GM12878 (cell line): ENCODE measurements around the gene CHRNA5. TPM values are rescaled to one million over a fixed set of nuclear protein-coding genes. Genes with fewer than 3 reads are reported as not detected.

Experiments
- ATAC-seq: fragments of 200-7000 bp; cut with Tn5 transposase; 3 replicates; pipeline ENCODE4 v1.9.1; 2020; ENCODE audit warnings: mild to moderate bottlenecking, moderate library complexity
- Bru-seq: library from RNA; stranded (reverse); fragments of 400-500 nt; gene quantifications from one replicate; lab custom pipeline; 2021; lab: Mats Ljungman, UMichigan
- BruChase-seq, 2 experiments: library from RNA; stranded (reverse); fragments of 400-500 nt; gene quantifications; one replicate each; lab custom pipeline; 2021; lab: Mats Ljungman, UMichigan
- BruUV-seq: library from RNA; stranded (reverse); fragments of 400-500 nt; replicated peaks from 2 replicates; lab custom pipeline; 2021; lab: Mats Ljungman, UMichigan
- CTCF ChIA-PET: fragments of 300-600 bp; sonication (Branson Sonifier 250); formaldehyde crosslinking; extraction: SDS; loops from one replicate; lab custom pipeline; 2021; ENCODE audit warnings: inconsistent platforms; lab: Yijun Ruan, JAX
- POLR2A ChIA-PET: fragments of 350-600 bp; formaldehyde crosslinking; extraction: SDS; loops from one replicate; lab custom pipeline; 2021; ENCODE audit warnings: inconsistent platforms; lab: Charles Lee
- RAD21 ChIA-PET: fragments of 300-600 bp; sonication (Branson Sonifier 250); formaldehyde crosslinking; loops from one replicate; lab custom pipeline; 2023; ENCODE audit warnings: antibody characterized with exemption; ENCODE audit not compliant: unreplicated experiment; lab: Charles Lee
- SMC1A ChIA-PET: fragments of 300-600 bp; sonication (Branson Sonifier 250); formaldehyde crosslinking; loops from one replicate; lab custom pipeline; 2023; ENCODE audit not compliant: unreplicated experiment, uncharacterized antibody; lab: Charles Lee
- DNase-seq: peaks from one replicate; pipeline ENCODE4 v3.0.0-alpha.2; 2011; ENCODE audit warnings: low read depth, low spot score
- FAIRE-seq: peaks from 3 replicates; lab custom pipeline; 2011; peaks lifted over from hg19 to GRCh38; lab: Jason Lieb, UNC
- H2AFZ ChIP-seq: 2 replicates; pipeline ENCODE4 v1.6.0; 2011; ENCODE audit warnings: low read depth, low read length, control low read depth; ENCODE audit not compliant: control insufficient read depth
- H3K27ac ChIP-seq: 2 replicates; pipeline ENCODE4 v1.5.1; 2011; ENCODE audit warnings: control low read depth; ENCODE audit not compliant: control insufficient read depth, insufficient read depth
- H3K27me3 ChIP-seq, 2 experiments: replicated peaks in 1 of 2; 2 replicates each; pipeline versions ENCODE4 v1.6.0 to v1.6.1; 2011; ENCODE audit warnings: low read length in 1 of 2; ENCODE audit not compliant: control insufficient read depth in 2 of 2, insufficient read depth in 2 of 2
- H3K36me3 ChIP-seq, 2 experiments: 2 replicates each; pipeline ENCODE4 v1.5.1; 2011; ENCODE audit warnings: low read length in 1 of 2; ENCODE audit not compliant: control insufficient read depth in 2 of 2, insufficient read depth in 2 of 2
- H3K4me1 ChIP-seq: 2 replicates; pipeline ENCODE4 v1.6.1; 2011; ENCODE audit warnings: mild to moderate bottlenecking, low read length, moderate library complexity, mixed read lengths; ENCODE audit not compliant: control insufficient read depth, insufficient read depth
- H3K4me2 ChIP-seq: 2 replicates; pipeline ENCODE4 v1.6.0; 2011; ENCODE audit warnings: control low read depth; ENCODE audit not compliant: control insufficient read depth, insufficient read depth
- H3K4me3 ChIP-seq: fragments of 200-600 bp; sonication (generic); 2 replicates; pipeline ENCODE4 v1.5.1; 2016
- H3K79me2 ChIP-seq: 2 replicates; pipeline ENCODE4 v1.6.0; 2011; ENCODE audit warnings: low read length; ENCODE audit not compliant: control insufficient read depth, insufficient read depth
- H3K9ac ChIP-seq: 2 replicates; pipeline ENCODE4 v1.8.0; 2011; ENCODE audit warnings: low read length, control low read depth, mixed read lengths; ENCODE audit not compliant: control insufficient read depth, insufficient read depth
- H3K9me3 ChIP-seq: replicated peaks from 3 replicates; pipeline ENCODE4 v1.5.1; 2011; ENCODE audit warnings: mild to moderate bottlenecking, low read length; ENCODE audit not compliant: control insufficient read depth, insufficient read depth
- H4K20me1 ChIP-seq: 2 replicates; pipeline ENCODE4 v1.6.0; 2011; ENCODE audit not compliant: control insufficient read depth, insufficient read depth
- ATF7 ChIP-seq: fragments of 450-650 bp; IDR thresholded peaks from 2 replicates; pipeline ENCODE4 v1.6.1; 2016; ENCODE audit warnings: low read depth, mild to moderate bottlenecking
- CREM ChIP-seq: IDR thresholded peaks from 2 replicates; pipeline ENCODE4 v1.6.1; 2014; ENCODE audit warnings: antibody characterized with exemption, low read depth
- ELK1 ChIP-seq: IDR thresholded peaks from 2 replicates; pipeline ENCODE4 v1.6.1; 2012; ENCODE audit warnings: low read depth, low read length, improper control_type of control experiment
- EZH2 ChIP-seq: IDR thresholded peaks from 2 replicates; pipeline ENCODE4 v1.6.1; 2012; ENCODE audit warnings: low read depth, mild to moderate bottlenecking, control low read depth, inconsistent platforms, low read length, borderline replicate concordance; ENCODE audit not compliant: control insufficient read depth
- HDAC2 ChIP-seq: fragments of 200-600 bp; sonication (generic); IDR thresholded peaks from 2 replicates; pipeline ENCODE4 v1.6.1; 2017
- HDAC6 ChIP-seq: fragments of 200-600 bp; sonication (generic); IDR thresholded peaks from one replicate; pipeline ENCODE4 v1.8.0; 2017; ENCODE audit warnings: antibody characterized with exemption; ENCODE audit not compliant: unreplicated experiment
- IKZF2 ChIP-seq, 2 experiments: fragments of 450-650 bp; IDR thresholded peaks; 2 replicates each; pipeline ENCODE4 v1.6.1; 2017; ENCODE audit warnings: mild to moderate bottlenecking in 2 of 2, moderate library complexity in 2 of 2
- LARP7 ChIP-seq: fragments of 450-650 bp; IDR thresholded peaks from 2 replicates; pipeline ENCODE4 v1.6.1; 2017; ENCODE audit warnings: mild to moderate bottlenecking
- MLLT1 ChIP-seq: fragments of 450-650 bp; IDR thresholded peaks from 2 replicates; pipeline ENCODE4 v1.6.1; 2016; ENCODE audit warnings: mild to moderate bottlenecking
- PAX5 ChIP-seq: IDR thresholded peaks from 2 replicates; pipeline ENCODE4 v1.6.1; 2011; ENCODE audit warnings: low read depth, low read length, borderline replicate concordance
- PAX8 ChIP-seq: fragments of 450-650 bp; IDR thresholded peaks from 2 replicates; pipeline ENCODE4 v1.6.1; 2017; ENCODE audit warnings: mild to moderate bottlenecking, moderate library complexity
- RELA ChIP-seq: fragments of 450-650 bp; IDR thresholded peaks from 2 replicates; pipeline ENCODE4 v1.8.0; 2014; ENCODE audit warnings: borderline replicate concordance; ENCODE audit not compliant: partially characterized antibody
- SIX5 ChIP-seq: IDR thresholded peaks from 2 replicates; pipeline ENCODE4 v1.6.1; 2011; ENCODE audit warnings: mild to moderate bottlenecking, low read depth, low read length, moderate library complexity; ENCODE audit not compliant: severe bottlenecking
- SREBF2 ChIP-seq: IDR thresholded peaks from 2 replicates; pipeline ENCODE4 v1.6.1; 2012; ENCODE audit warnings: mild to moderate bottlenecking, low read length
- SUZ12 ChIP-seq: fragments of 200-600 bp; sonication (generic); IDR thresholded peaks from one replicate; pipeline ENCODE4 v1.6.1; 2018; ENCODE audit warnings: antibody characterized with exemption, mild to moderate bottlenecking; ENCODE audit not compliant: unreplicated experiment
- ZNF217 ChIP-seq: fragments of 450-650 bp; IDR thresholded peaks from 2 replicates; pipeline ENCODE4 v1.6.1; 2017; ENCODE audit warnings: antibody characterized with exemption, mild to moderate bottlenecking
- WGBS: methylation state at CpG from one replicate; pipeline ENCODE4 v1.1.6; 2016; ENCODE audit warnings: low lambda C conversion rate; ENCODE audit not compliant: insufficient replicate concordance, insufficient coverage; ENCODE audit errors: missing lambda C conversion rate; 5-methylcytosine and 5-hydroxymethylcytosine counted together
- in situ Hi-C: fragments of 300-500 bp; cut with MboI; formaldehyde crosslinking; loops from 9 replicates; pipeline ENCODE4 v1.14.3; 2018; ENCODE audit warnings: mixed read lengths
- intact Hi-C: fragments of 100-400 bp; cut with micrococcal nuclease; formaldehyde crosslinking; loops from one replicate; pipeline ENCODE4 v1.14.2; 2022; ENCODE audit not compliant: unreplicated experiment
- long read RNA-seq, 2 experiments: library from polyadenylated mRNA; unstranded; transcript quantifications; one replicate each; pipeline ENCODE4 v2.0.0, GENCODE V29; 2019 to 2020
- polyA minus RNA-seq, 3 experiments: library from RNA; depleted of rRNA, polyadenylated mRNA; stranded (reverse); fragments of >200 nt; gene quantifications; 2 replicates each; pipeline ENCODE4 v1.2.3, GENCODE V29; 2011
- polyA plus RNA-seq, 11 experiments: library from polyadenylated mRNA; depleted of rRNA in 4 of 11; unstranded in 6 of 11; stranded (reverse) in 5 of 11; fragments of >200 nt; fragmentation: Nextera tagmentation in 4 of 11; fragmentation: Illumina TruSeq in 1 of 11; extraction: Ambion mirVana in 4 of 11; extraction: Trizol in 1 of 11; gene quantifications; 1 replicate in 1 of 11; 2 replicates in 10 of 11; pipeline versions ENCODE4 v1.2.1 to v1.2.3, GENCODE V29; 2011 to 2016; ENCODE audit warnings: inconsistent platforms in 2 of 11, missing spikeins in 2 of 11, low read depth in 1 of 11
- total RNA-seq, 4 experiments: library from RNA; depleted of rRNA in 3 of 4; stranded (reverse); fragments of >200 nt in 3 of 4; fragmentation: Illumina TruSeq in 1 of 4; extraction: Trizol in 1 of 4; gene quantifications; 2 replicates each; pipeline versions ENCODE4 v1.2.1 to v1.2.3, GENCODE V29; 2013 to 2021

Gene CHRNA5
- total RNA-seq (2013; cell fraction: nucleolus; rRNA removed) = 12.1 and 12.5 TPM in 2 replicates
- 9.6 and 14.7 TPM in 2 replicates for total RNA-seq (2014; rRNA removed)
- 14.7 and 16.4 TPM in 2 replicates for total RNA-seq (2014; rRNA removed; fragmentation: Illumina TruSeq; extraction: Trizol)
- 14.3 and 14.8 TPM in 2 replicates for total RNA-seq (2021)
- 4.6 TPM for polyA plus RNA-seq (2011; ENCODE audit: low read depth)
- 16.4 and 25.1 TPM in 2 replicates for polyA plus RNA-seq (2011; rRNA removed)
- 5.1 and 5.4 TPM in 2 replicates for polyA plus RNA-seq (2011; cell fraction: cytosol; rRNA removed)
- 2.7 and 4.5 TPM in 2 replicates for polyA plus RNA-seq (2011; cell fraction: nucleus; rRNA removed)
- polyA plus RNA-seq (2012) = 6.5 TPM in 2 replicates
- polyA plus RNA-seq (2014; fragmentation: Illumina TruSeq; extraction: Trizol) = 15.1 and 20.1 TPM in 2 replicates
- polyA plus RNA-seq (2014; fragmentation: Nextera tagmentation; extraction: Ambion mirVana) = 1 to 10 TPM; 2.6 to 6.1 TPM
- 8.4 and 10.6 TPM in 2 replicates for polyA plus RNA-seq (2014; rRNA removed)
- polyA plus RNA-seq (2016; fragmentation: Nextera tagmentation; extraction: Ambion mirVana) = 10 to 100 TPM in 1 of 2 experiments, under 1 TPM in 1; 0.74 to 21.4 TPM
- polyA minus RNA-seq (2011; rRNA and poly(A)+ RNA removed) = 4.4 and 11.6 TPM in 2 replicates
- 0.94 and 4.8 TPM in 2 replicates for polyA minus RNA-seq (2011; cell fraction: cytosol; rRNA and poly(A)+ RNA removed)
- polyA minus RNA-seq (2011; cell fraction: nucleus; rRNA and poly(A)+ RNA removed) = 1.3 and 2.4 TPM in 2 replicates
- percentile 62 among the genes with signal in this experiment for Bru-seq, nascent RNA
- BruChase-seq, experiment 1, labeled RNA remaining after a 6-hour chase = percentile 63 among the genes with signal in this experiment
- BruChase-seq, experiment 2, labeled RNA remaining after a 2-hour chase = percentile 62 among the genes with signal in this experiment
- long read RNA-seq, experiment 1, partial matches to known transcripts = 5 of 7 reads
- long read RNA-seq, experiment 1, other reads (novel, unspliced or antisense) = 1 of 7 reads
- long read RNA-seq, experiment 2, partial matches to known transcripts = 2 of 5 reads
- long read RNA-seq, experiment 2, other reads (novel, unspliced or antisense) = 3 of 5 reads

- H3K36me3 ChIP-seq = no peaks in the 10 kb centered on the region
- peak within 1 kb of the TSS; percentile 83 for H3K4me3 ChIP-seq
- FAIRE-seq (no peak), ATAC-seq (peak; percentile 94), DNase-seq (peak; percentile 63)
- no TSS peak for BruUV-seq
- H3K4me1 ChIP-seq = peaks cover 5% of the 10 kb centered on the region
- peak within 1 kb of the TSS; percentile 93 for H2AFZ ChIP-seq
- in situ Hi-C loops = no loop called here
- intact Hi-C loops = loop anchor here (1.0 kb wide), 1 partner anchor 25 kb away; the partner anchor contains the start of gene PSMA4
- H3K4me2 ChIP-seq = peak within 1 kb of the TSS; percentile 100
- under 1% methylated on average over 66 of the region's 75 CpGs for WGBS
- ChIA-PET POLR2A (interaction anchor here (0.6 to 2.5 kb wide), 7 partner anchors 9 to 73 kb away, joined by 3 to 23 read pairs (median 4); partner anchors contain the start of gene PSMA4), RAD21 (interaction anchor here (0.5 to 2.3 kb wide), 9 partner anchors 10 to 1402 kb away, joined by 3 to 18 read pairs (median 3); partner anchors contain the start of gene PSMA4), CTCF (interaction anchor here (1.1 to 2.2 kb wide), 4 partner anchors 21 to 144 kb away, joined by 3 to 9 read pairs (median 3); partner anchors contain the start of gene PSMA4), SMC1A (interaction anchor here (0.5 to 5.6 kb wide), 8 partner anchors 9 to 115 kb away, joined by 3 to 47 read pairs (median 3); partner anchors contain the start of gene PSMA4)
- H3K27me3 ChIP-seq = no peaks in the 10 kb centered on the region
- H4K20me1 ChIP-seq = no peaks in the 10 kb centered on the region
- peak within 1 kb of the TSS; percentile 62 for H3K27ac ChIP-seq
- peak within 1 kb of the TSS; percentile 80 for H3K9ac ChIP-seq
- no peaks in the 10 kb centered on the region for H3K9me3 ChIP-seq
- peaks cover 11% of the 10 kb centered on the region for H3K79me2 ChIP-seq
- TF ChIP-seq PAX5 = no peak
- TF ChIP-seq RELA = peak; percentile 14
- TF ChIP-seq HDAC6 = peak; percentile 37
- TF ChIP-seq SREBF2 = no peak
- 0 out of 2 replicates have a peak, but pooled peaks have one; percentile 33 for TF ChIP-seq ZNF217
- no peak for TF ChIP-seq IKZF2 (IDR thresholded peaks at IDR 0.05)
- TF ChIP-seq CREM = no peak
- TF ChIP-seq PAX8 = no peak
- TF ChIP-seq EZH2 = no peak
- no peak for TF ChIP-seq SUZ12
- TF ChIP-seq LARP7 = peak; percentile 88
- TF ChIP-seq ATF7 = no peak
- TF ChIP-seq MLLT1 = no peak
- no peak for TF ChIP-seq ELK1
- TF ChIP-seq SIX5 = no peak
- no peak for TF ChIP-seq HDAC2
These were observed at the start of gene CHRNA5 for GRCh38 chr15:78565097-78565950. CHRNA5 (plus strand) TSS chr15:78565520; CDS start chr15:78565720, 200 bp downstream.
